CD4-positive, alpha-beta T cell treated with Interleukin-17A for 1 hour (primary cell): ENCODE data around the gene TNFRSF14.
"Not testable (repeated sequence)": the region's sequence is repeated elsewhere in the genome, so short reads cannot be mapped to it uniquely, and the experiment has no call there.

ENCODE experiments used
- DNase-seq: peaks from one replicate; pipeline ENCODE4 v3.0.0-alpha.2; 2020

TNFRSF14 gene

DNA sequence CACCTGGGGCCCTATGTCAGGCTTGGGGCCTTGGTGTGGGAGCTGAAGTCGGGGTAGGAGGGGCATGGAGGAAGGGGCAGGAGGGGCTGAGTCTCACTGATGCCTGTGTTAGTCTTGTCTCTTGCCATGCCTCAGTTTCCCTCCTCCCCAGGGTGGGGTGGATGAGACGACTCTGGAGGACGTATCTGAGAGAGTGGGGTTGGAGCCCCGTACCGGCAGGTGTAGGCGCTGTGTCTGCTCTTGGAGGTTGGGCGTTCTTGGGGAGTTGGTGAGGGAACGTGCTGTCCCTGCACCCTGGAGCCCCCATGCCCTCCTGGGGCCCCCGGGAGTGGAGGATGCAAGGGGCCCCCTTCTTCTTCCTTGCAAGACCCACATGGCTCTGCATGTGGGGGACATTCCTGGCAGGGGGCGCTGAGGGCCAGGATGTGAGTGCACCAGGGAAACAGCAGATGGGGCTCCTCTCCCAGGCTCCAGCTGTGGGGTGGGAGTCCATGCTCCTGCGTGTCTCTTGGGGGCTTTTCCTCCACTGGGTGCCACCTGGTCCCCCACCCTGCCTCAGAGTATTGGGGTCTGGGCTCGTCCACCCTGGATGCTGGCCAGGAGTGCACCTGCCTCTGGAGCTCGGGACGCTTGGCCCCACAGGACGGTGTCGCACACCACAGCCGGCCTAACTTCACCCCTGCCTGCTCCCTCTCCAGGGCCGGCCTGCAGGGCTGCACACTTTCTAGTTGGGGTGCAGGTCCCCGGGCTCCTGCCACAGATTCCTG, 1.4 kb upstream of the TNFRSF14 start:
- peak; percentile 66 for DNase-seq

DNA sequence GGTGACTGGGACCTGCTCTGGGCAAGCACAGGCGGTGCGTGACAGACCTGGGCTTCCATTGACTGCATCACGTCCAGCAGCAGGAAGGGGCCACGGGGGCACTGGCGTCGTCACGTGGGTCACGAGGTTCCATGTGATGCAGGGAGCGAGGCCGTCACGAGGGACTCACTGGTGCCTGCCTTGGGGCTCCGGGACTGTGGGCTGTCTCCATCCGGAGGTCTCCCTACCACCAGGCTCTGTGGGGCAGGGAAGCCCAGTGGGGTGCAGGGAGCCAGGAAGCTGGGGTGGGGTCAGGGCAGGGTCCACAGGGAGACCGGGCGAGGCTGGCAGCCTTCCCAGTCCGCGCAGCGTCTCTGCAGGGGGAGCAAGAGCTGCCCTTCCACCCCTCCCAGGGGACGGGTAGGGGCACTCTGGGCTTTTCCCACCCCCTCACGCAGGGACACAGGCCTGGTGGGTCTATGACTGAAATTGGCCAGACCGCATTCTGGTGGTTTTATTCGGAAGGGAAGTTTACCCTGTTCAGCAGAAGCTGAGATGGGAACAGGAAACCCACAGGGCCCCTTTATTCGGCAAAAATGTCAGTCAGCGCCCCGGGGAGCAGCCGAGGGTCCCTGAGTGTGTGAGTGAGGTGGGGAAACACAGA, 416 bp upstream of the TNFRSF14 start:
- peak; percentile 79 for DNase-seq

GRCh38 chr1:2556678-2557481, 709 bp downstream of the TNFRSF14 start:
- DNase-seq: peak; percentile 65

- no peak for DNase-seq
Observed at GRCh38 chr1:2557482-2558400, 1.6 kb downstream of the TNFRSF14 start.

DNA sequence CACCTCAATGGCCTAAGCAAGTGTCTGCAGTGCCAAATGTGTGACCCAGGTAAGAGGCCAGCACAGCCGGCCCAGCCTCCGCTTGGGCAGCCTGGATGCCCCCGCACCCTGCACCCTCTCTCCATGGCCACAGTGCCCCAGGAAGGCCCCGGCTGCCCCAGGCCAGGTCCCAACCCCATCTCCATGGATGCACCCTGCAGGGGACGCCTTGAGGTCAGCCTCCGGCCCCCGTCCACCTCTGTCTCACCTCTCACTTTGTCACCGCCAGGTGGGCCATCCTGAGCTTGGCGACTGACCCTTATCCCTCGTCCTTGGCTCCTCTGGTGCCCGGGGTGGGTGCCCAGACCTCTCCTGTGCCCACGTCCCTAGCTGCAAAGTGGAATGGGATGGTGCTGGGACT, 2.2 kb downstream of the TNFRSF14 start:
- no peak for DNase-seq

DNA sequence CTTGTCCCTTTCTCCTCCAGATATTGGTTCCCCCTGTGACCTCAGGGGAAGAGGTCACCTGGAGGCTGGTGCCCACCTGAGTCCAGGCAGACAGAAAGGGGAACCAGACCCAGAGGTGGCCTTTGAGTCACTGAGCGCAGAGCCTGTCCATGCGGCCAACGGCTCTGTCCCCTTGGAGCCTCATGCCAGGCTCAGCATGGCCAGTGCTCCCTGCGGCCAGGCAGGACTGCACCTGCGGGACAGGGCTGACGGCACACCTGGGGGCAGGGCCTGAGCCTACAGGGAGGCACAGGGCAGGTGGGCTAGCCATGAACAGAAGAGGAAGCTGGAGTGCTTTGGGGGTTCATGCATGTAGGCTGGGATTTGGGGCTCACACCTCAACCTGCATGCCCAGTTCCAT, 2.7 kb downstream of the TNFRSF14 start:
- no peak for DNase-seq

DNA sequence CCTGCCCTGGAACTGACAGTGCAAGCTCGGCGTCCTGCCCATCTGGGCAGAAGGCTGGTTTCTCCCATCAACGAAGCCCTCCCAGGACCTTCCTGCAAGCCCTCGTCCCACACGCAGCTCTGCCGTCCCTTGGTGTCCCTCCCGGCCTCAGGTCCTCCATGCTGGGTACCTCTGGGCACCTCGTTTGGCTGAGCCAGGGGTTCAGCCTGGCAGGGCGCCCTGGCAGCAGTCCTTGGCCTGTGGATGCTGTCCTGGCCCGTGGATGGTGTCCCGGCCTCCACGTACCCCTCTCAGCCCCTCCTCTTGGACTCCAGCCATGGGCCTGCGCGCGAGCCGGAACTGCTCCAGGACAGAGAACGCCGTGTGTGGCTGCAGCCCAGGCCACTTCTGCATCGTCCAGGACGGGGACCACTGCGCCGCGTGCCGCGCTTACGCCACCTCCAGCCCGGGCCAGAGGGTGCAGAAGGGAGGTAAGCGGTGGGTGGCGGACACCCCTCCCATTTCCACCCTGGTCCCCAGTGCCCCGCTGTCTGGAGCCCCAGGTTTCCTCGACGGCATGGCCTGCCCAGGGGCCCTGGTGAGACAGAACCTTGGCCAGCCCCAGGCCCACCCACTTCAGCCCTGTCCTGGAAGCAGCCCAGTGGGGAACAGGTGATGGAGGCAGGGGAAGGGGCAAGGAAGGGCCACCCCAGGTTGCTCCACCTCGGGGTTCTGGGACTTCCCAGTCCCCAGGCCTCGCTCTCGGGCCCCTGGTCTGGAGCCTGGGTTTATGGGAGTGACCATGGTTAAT, 3.5 kb downstream of the TNFRSF14 start:
- DNase-seq: no peak

- no peak for DNase-seq
Observed at GRCh38 chr1:2560299-2561073, 4.3 kb downstream of the TNFRSF14 start.

- DNase-seq: no peak
Observed at GRCh38 chr1:2561446-2561845, 5.3 kb downstream of the TNFRSF14 start.

DNA sequence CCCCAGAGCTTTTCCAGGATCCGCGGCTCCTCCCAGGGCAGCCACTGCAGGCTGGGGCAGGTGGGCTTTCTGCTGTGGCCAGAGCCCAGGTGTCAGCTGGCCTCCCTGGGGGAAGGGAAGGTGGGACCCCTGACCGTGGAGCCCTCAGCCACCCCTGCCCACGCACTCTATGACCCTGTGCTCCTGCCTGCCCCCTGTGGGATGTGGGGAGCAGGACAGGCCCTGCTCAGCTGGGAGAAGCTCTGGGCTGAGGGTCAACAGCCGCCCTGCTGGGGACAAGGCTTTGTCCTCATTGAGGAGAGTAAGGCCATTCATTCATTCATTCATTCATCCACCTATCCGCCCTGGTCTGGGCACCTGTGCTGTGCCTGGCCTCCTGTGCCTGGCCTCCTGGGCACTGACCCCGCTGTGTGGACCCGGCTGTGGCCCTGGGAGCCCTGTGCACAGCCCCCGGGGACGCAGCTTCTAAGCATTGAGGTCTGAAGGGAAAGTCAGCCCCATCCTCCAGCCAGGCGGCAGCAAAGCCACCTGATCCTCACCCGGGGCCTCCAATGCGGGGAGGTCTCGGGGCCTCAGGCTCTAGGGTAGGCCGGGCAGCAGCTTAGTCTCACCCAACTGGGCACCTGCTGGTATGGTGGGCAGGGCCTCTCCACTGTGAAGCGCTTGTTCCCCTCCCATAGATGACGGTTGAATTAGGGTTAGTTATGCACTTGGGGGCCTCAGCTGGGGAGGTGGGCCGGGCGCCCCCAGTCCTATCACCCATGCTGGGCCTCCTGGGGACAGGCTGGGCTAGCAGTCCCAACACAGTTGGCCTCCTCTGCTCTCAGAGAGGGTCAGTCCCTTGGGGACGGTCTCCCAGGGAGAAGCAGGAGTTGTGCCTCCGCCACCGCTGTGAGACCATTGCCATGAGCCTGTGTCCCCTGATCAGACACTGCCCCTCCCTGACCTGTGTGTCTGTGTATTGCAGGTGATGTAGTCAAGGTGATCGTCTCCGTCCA, 6.0 kb downstream of the TNFRSF14 start:
- no peak for DNase-seq

GRCh38 chr1:2563205-2563604, 7.0 kb downstream of the TNFRSF14 start:
- DNase-seq: no peak

DNA sequence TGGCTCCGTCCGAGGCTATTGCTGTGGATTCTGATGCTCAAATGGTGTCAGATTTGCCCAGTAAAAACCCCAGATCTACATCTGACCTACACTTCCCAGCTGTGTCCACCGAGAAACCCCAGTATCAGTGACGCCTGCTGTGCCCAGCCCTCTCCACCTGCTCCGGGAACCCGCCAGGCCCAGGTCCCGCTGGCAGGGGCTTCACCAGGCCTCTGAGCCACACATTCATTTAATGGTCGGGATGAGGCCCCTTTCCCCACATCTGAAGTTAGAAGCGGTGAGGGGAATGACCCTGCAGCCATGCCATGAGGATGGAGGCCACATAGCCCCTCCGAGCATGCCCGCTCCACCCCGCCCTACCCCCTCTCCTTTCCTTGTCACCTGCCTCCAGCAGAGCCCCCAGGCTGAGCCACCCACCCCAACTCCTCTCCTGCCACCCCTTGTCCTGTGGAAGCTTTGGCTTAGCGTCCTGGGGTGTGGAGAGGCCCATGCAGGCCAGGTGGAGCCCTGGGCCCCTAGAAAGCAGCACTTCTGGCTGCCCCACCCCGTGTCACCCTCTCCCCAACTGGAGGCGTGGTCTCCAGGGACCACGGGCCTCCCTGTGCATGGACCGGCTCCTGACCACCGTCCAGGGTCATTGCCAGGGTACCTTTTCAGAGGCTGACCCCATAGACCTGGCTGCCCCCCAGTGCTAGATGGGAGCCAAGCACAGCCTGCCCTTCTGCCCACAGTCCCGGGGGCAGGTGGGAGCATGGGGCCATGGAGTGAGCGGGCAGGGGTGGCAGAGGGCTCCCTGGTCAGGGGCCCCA, 8.0 kb downstream of the TNFRSF14 start:
- no peak for DNase-seq

GRCh38 chr1:2564815-2565374, 8.7 kb downstream of the TNFRSF14 start:
- DNase-seq: no peak

- no peak for DNase-seq
Observed at GRCh38 chr1:2566101-2567045, 10.2 kb downstream of the TNFRSF14 start.

DNA sequence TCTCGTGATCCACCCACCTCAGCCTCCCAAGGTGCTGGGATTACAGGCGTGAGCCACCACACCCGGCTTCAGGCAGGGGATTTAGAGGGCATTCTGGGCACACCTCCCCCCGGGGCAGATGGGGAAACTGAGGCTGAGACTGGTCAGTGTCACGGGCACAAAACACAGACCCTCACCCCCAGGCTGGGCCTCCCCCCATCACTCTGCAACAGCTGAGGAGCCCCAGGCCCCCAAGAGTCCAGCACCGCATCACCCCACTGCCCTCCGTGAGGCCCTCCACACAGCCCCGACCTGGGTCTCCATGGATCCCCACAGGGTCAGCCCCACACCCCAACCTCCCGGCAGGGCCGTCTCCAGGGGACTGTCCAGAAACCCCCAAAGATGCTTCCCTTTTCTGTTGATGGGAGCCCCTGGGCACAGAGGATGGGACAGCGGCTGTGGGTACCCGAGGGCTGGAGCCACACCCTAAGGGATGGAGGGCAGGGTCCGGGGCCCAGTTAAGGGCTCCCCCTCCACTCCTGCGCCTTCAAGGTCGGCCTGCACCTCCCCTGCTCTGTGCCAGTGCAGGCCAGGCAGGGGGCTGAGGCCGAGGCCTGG, 11.0 kb downstream of the TNFRSF14 start:
- DNase-seq: no peak

- DNase-seq: not testable (repeated sequence)
Observed at GRCh38 chr1:2568187-2568816, 12.1 kb downstream of the TNFRSF14 start.
